T1000 (cell line): ENCODE data around the gene MORN3.

Source experiments
- DNase-seq: peaks from one replicate; lab custom pipeline; 2025; ENCODE audit warnings: mixed read lengths; lab: John Stamatoyannopoulos, UW

MORN3 gene

GRCh38 chr12:121602766-121603165 is 66.7 kb downstream of the MORN3 start:
- DNase-seq, result no peak

GRCh38 chr12:121600702-121601336 is 68.6 kb downstream of the MORN3 start:
- no peak for DNase-seq
